Myocyte (in vitro differentiated cells): ENCODE results near the gene INPP5B. TPM values are rescaled to one million over a fixed set of nuclear protein-coding genes. Genes with fewer than 3 reads are reported as not detected.
"Not testable (repeated sequence)": the region's sequence is repeated elsewhere in the genome, so short reads cannot be mapped to it uniquely, and the experiment has no call there.

ENCODE experiments used
- DNase-seq: peaks from one replicate; pipeline ENCODE4 v3.0.0-alpha.2; 2012; ENCODE audit warnings: low read depth
- polyA plus RNA-seq: library from polyadenylated mRNA; unstranded; fragments of >200 nt; gene quantifications from one replicate; pipeline ENCODE4 v1.2.1, GENCODE V29; 2012; ENCODE audit warnings: missing spikeins
- total RNA-seq: library from RNA; depleted of rRNA; stranded (reverse); fragments of >200 nt; gene quantifications from 2 replicates; pipeline ENCODE4 v1.2.3, GENCODE V29; 2014

Gene INPP5B
- total RNA-seq: 15.7 and 16.8 TPM in 2 replicates
- polyA plus RNA-seq: 17.3 TPM

DNA sequence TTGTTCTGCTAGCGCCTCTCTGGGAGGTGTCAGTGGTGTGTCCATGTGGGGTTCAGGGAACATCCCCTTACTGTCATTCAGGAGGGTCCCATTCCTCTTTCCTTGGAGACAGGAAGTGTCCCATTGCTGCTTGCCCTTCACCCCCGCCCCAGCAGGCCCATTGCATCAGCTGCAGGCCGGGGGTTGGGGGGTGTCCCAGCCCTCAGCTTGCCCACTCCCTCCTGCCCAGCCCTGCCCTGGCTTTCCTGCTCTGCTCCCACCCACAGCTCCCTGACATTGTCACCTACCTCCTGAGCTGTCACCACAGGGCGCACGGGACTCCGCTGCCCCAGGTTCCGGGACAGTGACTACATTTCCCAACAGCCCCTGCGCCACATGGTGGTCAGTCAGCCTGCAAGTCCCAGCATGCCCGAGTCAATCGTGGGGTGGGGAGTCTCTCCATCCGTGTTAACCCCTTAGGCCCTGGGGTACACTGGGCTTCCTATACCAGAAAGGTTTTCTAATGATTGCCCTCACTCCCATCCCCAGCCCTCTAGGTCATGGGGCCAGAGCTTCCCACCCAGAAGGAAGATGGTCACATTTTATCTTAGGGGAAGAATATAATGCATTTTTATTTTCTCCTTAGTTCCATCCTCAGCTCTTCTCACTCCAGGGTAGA lies at the start of gene INPP5B:
INPP5B (minus strand) TSS at position 351 of the 658 bp plus-strand sequence. CDS start 745 bp downstream, outside the sequence.
- peak; percentile 92 for DNase-seq

DNA sequence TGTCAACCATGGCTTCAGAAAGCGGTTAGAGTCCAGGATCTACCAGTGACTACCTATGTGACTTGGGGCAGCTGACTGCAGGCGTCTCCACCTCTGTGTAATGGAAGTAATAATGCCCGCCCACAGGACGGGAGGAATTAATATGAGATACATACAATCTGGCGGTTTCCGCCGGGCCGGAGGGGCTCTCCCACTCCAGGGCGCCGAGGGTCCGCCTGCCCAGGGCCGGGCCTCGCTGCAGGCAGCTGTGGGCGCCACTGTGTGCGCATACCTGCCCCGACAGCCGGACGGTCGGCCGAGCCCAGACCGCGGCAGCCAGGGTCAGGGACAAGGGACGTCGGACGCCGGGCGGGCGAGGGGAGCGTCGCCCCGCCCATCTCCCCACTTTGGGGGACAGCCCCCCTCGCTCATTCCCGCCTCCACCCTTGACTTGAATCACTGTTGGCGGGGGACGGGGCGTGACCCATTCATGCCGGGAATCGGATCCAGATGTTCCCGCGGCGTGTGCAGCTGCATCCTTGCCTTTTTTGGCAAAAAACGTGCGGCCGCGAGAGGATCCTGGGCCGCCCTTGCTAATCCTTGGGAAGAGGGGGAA lies 49.0 kb upstream of the INPP5B start:
- DNase-seq: no peak

DNA sequence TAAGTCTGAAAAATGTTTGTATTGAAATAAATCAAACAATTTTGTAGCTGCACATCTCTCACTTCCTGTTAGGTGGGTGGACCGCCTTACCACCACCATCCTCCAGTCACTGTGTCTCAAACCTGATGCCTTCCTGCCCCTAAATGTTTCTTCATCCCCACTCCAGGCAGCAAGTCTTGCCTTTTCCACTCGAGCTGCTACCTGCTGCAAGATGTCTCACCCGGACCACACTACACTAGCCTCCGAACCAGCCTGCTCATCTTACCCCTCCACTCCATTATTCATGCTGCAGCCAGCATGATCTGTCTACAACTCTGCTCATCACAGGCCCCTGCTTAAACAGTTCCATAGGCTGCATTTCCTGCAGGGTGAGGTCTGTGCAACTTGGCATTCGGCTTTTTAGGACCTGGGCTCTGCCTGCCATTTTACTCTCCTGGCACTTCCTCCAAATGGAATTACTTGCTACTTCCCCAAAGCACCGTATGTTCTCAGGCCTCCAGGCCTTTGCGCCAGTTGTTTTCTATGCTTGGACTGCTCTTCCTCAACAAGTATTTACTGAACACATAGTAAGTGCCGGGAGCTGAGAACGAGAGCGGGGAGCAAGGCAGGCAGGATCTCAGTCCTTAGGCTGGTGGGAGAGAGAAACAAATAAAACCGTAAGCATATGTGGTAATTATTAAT lies 48.2 kb upstream of the INPP5B start:
- no peak for DNase-seq

DNA sequence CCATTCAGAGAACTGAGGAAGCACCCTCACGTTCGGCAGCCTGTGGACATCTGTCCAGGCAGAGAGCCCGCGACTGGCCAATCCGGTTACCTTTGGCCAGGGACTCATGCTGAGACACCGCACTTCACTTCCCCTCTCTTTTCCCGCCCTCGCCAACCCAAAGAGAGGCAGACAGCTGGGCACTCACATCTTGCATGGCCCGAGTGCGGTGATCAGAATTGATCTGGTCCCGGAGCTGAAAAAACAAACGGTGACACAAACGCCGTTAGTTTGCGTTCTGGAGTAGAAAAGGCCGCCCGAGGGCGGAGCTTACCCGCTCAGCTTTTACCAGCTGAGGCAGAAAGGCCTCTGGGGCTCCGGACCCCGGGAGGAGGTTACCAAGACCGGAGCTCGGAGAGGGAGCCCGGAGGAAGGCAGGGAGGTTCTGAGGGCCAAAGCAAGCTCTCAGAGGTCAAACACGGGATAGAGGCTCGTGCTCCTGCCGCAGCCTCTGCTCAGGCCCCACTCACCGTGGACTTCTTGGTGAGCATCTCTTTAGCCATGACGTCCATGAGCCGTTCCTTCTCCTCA lies 42.6 kb upstream of the INPP5B start:
- peak; percentile 38 for DNase-seq

DNA sequence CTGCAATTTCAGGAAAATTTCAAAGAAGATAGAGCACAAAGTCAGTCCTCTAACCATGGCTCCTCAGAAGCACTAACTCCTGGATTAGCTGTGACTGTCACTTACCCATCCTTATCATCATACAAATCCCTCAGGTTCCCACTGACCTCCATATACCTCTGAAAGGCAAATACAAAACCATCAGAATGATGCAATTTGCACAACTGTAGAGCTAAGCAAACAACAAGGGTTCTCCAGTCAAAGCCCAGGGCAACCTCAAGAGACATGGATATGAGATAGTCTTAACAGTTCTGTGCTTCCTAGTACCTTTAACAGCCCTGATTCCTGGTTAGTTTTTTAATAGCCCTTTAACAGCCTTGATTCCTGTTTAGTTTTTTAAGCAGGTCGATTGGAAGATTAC lies 40.8 kb upstream of the INPP5B start:
- DNase-seq: no peak

DNA sequence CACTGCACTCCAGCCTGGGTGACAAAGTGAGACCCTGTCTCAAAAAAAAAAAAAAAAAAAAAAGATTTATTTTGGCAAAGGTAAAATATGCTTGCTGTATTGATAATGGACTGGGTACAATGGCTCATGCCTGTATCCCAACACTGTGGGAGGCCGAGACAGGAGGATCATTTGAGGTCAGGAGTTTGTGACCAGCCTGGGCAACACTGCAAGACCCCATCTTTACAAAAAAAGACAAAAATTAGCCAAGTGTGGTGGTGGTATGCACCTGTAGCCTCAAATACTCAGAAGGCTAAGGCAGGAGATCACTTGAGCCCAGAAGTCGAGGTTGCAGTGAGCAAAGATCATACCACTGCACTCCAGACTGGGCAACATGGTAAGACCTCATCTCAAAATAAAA lies 36.7 kb upstream of the INPP5B start:
- DNase-seq: no peak

DNA sequence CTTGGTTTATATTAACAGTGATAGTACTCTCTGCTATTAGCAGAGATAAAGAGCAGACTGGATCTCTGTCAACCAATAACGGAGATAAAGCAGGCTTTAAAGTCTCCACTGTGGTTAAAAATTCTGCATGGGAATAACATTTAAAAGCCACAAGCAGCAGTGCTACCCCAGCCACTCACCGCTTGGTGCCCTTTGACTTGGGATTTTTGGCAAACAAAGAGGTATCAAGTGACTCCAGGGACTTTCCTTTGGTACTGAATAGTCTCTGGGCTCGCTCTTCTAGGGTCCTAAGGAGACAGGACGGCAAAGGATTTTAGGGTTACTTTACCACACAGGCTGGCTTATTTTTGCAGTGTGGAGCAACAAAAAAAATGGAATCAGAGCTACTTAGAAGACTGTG lies 31.7 kb upstream of the INPP5B start:
- peak; percentile 28 for DNase-seq

DNA sequence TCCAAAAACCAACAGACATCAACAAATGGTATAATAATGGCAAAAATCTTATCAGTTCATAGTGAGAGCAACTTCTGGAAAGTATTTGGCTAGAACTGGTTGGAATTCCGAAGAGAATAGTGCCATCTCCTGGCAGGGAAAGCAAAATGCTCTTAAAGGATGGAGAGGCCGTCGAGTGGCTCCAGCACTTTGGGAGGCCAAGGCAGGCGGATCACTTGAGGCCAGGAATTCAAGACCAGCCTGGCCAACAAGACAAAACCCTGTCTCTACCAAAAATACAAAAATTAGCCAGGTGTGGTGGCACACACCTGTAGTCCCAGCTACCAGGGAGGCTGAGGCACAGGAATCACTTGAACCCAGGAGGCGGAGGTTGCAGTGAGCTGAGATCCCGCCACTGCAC lies 28.2 kb upstream of the INPP5B start:
- DNase-seq: peak; percentile 57

DNA sequence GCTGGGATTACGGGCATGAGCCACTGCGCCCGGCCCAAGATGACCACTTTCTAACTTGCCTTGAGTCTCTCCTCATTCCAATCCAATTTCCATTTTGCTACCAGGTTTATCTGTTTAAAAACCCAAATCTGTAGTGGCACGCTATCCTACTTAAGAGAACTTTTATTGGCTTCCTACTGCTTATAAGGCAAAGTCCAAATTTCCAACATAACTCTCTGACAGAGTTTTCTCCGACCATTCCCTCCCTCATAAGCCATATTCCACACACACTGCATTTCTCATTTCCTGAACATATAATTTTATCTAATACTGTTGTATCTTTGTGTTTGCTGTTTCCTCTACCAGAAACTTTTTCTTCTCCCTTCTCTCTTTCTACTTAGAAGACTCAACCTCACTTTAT lies 27.7 kb upstream of the INPP5B start:
- no peak for DNase-seq

DNA sequence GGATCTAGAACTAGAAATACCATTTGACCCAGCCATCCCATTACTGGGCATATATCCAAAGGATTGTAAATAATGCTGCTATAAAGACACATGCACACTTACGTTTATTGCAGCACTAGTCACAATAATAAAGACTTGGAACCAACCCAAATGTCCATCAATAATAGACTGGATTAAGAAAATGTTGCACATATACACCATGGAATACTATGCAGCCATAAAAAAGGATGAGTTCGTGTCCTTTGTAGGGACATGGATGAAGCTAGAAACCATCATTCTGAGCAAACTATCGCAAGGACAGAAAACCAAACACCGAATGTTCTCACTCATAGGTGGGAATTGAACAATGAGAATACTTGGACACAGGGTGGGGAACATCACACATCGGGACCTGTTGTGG lies 26.8 kb upstream of the INPP5B start:
- not testable (repeated sequence) for DNase-seq

DNA sequence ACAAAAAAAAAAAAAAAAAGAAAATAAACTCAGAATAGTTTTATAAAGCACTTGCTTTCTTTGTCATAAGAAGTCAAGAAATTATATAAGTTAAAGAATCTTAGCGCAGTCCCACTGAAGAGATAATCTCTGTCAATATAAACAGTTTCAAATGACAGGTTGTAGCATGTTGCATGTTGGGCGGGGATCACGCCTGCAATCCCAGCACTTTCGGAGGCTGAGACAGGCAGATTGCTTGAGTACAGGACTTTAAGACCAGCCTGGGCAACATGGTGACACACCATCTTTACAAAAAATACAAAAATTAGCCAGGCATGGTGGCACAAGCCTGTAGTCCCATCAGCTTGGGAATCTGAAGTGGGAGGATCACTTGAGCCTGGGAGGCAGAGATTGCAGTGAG lies 18.4 kb upstream of the INPP5B start:
- no peak for DNase-seq

DNA sequence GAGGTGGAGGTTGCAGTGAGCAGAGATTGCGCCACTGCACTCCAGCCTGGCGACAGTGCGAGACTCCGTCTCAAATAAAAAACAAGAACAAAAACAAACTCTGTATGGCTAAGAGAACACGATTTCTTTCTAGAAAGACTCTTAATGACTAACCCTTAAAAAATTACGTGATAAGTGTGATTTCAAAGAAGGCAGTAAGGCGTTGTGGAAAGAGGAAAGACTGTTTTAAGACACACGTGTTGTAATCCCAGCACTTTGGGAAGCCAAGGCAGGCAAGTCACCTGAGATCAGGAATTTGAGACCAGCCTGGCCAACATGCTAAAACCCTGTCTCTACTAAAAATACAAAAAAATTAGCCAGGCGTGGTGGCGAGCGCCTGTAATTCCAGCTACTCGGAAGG lies 17.3 kb upstream of the INPP5B start:
- not testable (repeated sequence) for DNase-seq

DNA sequence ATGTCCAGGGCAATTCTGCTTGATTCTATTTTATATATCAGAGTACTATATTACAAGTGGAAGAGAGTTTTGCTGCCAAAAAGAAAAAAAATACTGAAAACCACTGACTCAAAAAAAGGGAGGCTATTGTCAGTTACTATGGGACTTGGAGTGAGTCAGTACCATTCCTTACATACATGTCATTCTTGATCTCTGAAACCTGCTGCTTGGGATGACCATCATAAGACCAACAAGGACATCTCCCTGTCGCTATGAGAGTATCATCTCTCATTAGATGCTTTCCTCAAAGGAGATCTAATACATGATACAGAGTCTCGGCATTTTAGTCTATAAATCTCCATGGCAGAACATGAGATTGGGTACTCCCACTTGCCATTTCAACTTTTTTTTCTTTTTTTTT lies 11.8 kb upstream of the INPP5B start:
- peak; percentile 88 for DNase-seq

DNA sequence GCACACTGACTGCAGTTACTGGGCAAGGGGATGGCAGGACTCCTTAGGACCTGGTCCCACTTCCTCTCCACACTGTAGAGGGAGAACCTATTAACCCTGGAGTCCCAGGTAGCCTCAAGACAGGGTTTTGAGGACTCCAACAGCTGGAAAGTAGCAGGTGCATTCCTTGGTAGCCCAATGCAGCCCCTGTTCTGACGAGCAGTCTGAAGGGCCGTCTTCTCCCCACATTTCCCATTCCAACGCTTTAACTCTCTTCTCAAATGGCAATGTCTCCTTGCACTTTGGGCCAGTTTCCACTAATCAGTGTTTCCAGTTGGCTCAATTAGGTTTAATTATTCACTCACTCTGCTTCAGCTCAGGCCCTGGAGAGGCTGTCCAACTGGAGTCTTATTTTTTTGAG lies 8.8 kb upstream of the INPP5B start:
- DNase-seq: no peak

DNA sequence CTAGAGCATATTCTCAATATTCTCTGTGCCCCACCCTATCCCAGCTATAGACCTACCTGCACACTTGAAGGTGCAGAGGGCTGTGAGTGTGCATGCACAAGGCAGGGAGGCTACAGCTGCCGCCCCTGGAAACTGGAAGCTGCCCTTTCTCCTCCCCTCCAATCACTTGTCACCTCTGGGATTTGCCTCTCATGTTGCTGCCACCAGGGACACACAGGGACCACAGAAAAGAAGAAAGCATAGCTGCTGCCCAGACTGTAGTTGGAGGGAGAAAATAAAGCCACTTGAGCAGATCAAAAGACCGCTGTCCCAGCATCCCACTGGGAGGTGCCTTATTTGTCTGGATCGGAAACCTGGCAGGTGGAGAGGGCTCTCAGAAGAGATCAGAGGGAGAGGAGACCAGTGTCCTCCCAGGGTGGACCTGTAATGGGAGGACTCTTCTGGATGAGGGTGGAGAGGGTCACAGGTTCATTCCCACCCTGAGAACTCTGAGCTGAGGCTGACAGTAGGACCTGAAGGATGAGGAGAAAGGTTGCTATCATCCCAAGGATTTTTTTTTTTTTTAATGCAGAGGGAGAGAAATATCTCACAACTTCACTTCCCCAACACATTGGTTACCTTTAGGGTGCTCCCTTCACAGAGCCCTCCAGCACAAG lies 7.6 kb upstream of the INPP5B start:
- peak; percentile 49 for DNase-seq

DNA sequence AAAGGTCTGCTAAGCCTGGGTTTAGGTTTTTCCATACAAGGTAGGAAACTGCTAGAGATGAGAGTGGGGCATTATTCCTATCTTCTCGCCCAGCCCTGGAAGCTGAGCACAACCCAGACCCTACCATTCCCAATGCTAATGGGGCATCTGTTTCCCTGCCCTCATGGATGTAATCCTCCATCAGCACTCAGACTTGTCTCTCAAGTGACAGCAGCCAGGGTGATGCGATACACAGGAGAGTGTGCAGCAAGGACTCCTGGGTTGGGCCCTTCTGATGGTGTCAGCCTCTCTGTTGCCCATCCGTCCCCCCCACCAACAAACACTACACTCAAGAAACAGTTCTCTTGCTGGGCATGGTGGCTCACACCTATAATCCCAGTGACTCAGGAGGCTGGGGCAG lies 5.9 kb upstream of the INPP5B start:
- no peak for DNase-seq

DNA sequence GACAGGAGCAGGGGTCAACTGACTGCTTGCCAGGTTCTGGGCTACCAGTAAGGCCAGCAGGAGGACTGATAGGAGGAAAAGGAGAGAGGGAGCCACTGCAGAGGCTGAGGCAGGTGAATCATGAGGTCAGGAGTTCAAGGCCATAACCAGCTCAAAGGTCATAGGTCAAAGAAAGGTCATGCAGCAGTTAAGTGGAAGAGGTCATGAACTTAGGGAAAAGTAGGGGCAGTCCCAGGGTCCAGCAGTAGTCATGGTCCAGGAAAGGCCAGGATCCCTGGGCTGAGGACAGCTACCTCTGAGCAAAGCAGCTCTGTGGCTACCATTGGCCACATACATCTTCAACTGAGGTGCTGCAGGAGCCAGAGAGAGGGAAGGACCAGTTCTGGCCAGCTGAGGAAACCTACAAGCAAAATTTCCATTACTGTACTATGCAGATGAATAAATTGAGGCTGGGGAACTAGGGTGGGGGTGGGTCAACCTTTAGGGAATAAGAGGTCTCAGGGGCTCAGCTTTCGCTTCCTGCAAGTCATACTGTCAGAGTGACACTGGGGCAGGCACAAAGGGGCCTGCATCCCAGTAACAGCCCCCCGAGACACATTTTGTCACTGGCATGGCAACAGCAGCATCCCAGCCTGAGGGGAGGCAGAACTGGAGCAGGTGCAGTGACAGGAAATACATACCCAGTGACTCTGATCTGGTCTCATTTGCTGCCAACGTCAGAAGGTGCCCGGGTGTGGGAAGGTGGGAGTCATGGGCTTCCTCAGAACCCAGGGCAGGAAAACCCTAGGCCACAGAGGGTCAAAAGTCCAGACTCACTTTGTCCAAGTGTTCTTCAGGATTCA lies 5.2 kb upstream of the INPP5B start:
- DNase-seq: no peak

DNA sequence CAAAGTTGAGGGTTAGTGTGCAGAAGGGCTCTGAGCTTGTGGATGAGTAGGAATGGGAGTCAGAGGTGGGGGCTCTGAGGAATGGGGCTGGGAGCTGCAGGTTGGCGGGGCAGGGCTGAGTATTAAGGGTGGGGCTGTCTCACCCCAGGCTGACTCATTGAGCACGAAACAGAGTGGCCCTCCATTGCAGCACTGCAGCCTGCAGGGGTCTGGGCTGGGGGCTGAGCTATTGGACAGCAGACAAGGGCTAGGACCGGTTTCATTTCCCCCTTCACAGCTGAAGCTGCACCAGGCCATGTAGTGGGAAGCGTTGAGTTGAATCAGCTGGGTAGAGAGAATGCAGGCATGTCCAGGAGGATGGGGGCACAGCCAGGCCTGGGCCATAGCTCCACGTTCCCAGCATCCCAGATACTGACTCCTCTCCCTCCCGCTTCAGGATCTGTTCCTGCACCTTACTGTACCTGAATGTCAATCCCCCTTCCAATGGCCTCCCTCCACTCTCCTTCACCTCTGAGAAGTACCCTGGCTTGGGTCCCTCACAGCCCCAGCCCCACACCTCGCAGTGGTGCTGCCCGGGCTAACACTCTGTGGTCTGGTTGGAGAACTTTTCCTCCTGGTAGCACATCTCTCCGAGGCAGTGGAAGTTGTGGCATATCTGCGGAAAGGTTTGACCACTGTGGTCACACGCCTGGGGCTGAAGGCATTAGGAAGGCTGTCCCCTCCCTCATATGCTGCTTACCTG lies 4.4 kb upstream of the INPP5B start:
- DNase-seq: no peak

DNA sequence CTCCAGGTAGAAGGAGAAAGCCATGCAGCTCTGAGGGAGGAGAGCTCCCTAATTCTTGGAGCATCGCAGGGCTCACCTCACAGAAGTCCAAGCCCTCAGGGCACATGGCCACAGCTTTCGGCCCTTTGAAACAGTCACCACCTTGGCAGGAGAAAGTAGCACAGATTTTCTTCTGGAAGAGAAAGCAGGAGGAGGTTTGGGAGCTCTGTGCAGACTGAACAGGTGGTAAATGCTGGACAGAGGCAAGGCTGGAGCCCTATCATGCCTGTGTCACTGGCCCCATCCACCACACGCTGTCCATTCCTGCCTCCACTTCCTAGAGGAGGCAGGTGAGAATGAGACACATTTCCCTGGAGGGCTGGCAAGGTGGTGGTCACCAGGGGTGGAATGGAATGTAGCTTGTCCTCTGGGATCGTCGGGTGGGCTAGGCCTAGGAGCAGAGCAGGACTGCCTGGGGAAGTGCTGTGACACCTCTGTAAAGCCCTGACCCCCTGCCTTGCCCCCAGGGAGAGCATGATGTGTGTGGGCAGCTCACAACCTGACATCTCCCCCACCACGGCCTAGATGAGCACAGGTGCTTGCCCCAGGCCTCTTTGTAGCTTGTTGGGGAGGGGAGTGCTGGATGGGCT lies 2.8 kb upstream of the INPP5B start:
- DNase-seq: no peak

DNA sequence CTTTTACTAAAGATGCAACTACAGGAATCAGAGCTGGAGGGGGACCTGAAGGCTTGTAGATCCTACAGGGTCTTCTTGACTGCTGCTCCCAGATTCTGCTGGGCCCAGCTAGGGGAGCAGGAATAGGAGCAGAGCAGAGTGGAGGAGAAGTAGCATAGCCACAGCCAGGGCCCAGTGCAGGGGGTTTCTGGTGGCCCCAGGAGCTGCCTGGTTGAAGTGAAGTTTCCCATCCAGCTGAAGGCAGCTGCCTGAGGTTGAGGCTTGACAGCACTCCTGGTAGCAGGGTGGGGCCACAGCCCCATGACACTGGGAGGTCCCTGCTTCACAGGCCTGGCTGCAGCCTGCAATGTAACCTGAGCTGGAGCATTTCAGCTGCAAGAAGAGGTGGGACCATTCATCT lies 2.0 kb upstream of the INPP5B start:
- DNase-seq: no peak
